ENCODE data around the gene PPM1J.

GRCh38 chr1:112716133-112716720 lies 1.1 kb upstream of the PPM1J start:
- no peak for TF ChIP-seq ZNF274 (IDR thresholded peaks at IDR 0.05; ENCODE audit: low read depth, low read length)
- no peak for TF ChIP-seq YY1 (IDR thresholded peaks at IDR 0.05; ENCODE audit: insufficient read depth, insufficient read length)
- no peak for TF ChIP-seq SUZ12 (IDR thresholded peaks at IDR 0.05; ENCODE audit: extremely low read depth, insufficient read depth, insufficient read length)
